Liver (tissue), 3 donors: Measurements from ENCODE around the gene GRID1.

Experiments used
- EGR1 ChIP-seq, 2 donors: IDR thresholded peaks; 2 replicates each; pipeline ENCODE4 v1.6.1; 2016 to 2018; ENCODE audit warnings: antibody characterized with exemption in 2 of 2, low read depth in 2 of 2
- JUND ChIP-seq, 2 donors: IDR thresholded peaks; 2 replicates each; pipeline ENCODE4 v1.6.1; 2016; ENCODE audit warnings: antibody characterized with exemption in 2 of 2
- RXRA ChIP-seq, 2 donors: IDR thresholded peaks; 2 replicates each; pipeline ENCODE4 v1.6.1; 2017 to 2018; ENCODE audit warnings: antibody characterized with exemption in 2 of 2, mild to moderate bottlenecking in 1 of 2
- TF ChIP-seq, protein P1 (sequence below): IDR thresholded peaks from 2 replicates; pipeline ENCODE4 v1.6.1; 2016; ENCODE audit warnings: antibody characterized with exemption
- TF ChIP-seq, protein P2 (sequence below): fragments of 150-350 bp; IDR thresholded peaks from 2 replicates; pipeline ENCODE4 v1.5.1; 2017; ENCODE audit warnings: improper control_type of control experiment, low read depth, low read length; ENCODE audit not compliant: missing input control
- donor health status: healthy.
- donor health status: healthy.

DNA sequence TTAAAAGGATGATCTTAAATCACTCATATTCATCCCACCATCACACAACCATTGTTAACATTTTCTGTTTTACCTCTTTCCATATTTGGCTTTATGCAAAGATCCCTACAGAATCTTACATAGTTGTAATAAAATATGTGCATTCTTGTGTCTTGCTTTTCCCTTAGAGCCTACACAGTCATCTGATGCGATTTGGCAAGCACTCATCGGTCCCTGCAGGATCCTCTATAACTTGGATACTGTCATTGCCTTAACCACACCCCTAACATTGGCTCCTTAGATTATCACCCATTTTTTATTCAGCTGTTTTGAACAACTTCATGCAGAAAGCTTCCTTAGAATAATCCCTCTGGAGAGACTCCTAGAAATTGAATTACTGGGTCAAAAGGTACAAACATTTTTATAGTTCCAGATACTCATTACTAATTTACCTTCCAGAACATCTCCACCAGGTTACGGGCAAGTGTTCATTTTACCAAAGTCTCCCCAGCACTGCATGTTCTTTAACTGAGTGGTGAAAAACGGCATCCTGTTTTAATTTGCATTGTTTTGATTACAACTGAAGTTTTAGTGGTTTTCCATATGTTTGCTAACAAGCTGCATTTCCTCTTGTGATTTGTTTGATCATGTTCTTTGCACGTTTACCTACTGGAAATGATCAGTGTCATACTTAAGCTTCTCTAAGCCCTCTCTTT lies 268.3 kb downstream of the GRID1 start:
- TF ChIP-seq, protein P1, sequence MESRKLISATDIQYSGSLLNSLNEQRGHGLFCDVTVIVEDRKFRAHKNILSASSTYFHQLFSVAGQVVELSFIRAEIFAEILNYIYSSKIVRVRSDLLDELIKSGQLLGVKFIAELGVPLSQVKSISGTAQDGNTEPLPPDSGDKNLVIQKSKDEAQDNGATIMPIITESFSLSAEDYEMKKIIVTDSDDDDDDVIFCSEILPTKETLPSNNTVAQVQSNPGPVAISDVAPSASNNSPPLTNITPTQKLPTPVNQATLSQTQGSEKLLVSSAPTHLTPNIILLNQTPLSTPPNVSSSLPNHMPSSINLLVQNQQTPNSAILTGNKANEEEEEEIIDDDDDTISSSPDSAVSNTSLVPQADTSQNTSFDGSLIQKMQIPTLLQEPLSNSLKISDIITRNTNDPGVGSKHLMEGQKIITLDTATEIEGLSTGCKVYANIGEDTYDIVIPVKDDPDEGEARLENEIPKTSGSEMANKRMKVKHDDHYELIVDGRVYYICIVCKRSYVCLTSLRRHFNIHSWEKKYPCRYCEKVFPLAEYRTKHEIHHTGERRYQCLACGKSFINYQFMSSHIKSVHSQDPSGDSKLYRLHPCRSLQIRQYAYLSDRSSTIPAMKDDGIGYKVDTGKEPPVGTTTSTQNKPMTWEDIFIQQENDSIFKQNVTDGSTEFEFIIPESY = no peak
- TF ChIP-seq JUND (IDR thresholded peaks at IDR 0.05) (no peak), EGR1 (IDR thresholded peaks at IDR 0.05; ENCODE audit: low read depth in 2 of 2) (no peak), RXRA (IDR thresholded peaks at IDR 0.05) (no peak)
- TF ChIP-seq, protein P2, sequence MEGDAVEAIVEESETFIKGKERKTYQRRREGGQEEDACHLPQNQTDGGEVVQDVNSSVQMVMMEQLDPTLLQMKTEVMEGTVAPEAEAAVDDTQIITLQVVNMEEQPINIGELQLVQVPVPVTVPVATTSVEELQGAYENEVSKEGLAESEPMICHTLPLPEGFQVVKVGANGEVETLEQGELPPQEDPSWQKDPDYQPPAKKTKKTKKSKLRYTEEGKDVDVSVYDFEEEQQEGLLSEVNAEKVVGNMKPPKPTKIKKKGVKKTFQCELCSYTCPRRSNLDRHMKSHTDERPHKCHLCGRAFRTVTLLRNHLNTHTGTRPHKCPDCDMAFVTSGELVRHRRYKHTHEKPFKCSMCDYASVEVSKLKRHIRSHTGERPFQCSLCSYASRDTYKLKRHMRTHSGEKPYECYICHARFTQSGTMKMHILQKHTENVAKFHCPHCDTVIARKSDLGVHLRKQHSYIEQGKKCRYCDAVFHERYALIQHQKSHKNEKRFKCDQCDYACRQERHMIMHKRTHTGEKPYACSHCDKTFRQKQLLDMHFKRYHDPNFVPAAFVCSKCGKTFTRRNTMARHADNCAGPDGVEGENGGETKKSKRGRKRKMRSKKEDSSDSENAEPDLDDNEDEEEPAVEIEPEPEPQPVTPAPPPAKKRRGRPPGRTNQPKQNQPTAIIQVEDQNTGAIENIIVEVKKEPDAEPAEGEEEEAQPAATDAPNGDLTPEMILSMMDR = no peak
